HCT116 (cell line): ENCODE results near the gene LTB4R2. TPM values are rescaled to one million over a fixed set of nuclear protein-coding genes. Genes with fewer than 3 reads are reported as not detected.
A peak's percentile ranks its signal among the peaks of the same experiment; 100 is the strongest.

ENCODE experiments used
- ATAC-seq: fragments of 200-7000 bp; cut with Tn5 transposase; 2 replicates; pipeline ENCODE4 v1.9.1; 2020; ENCODE audit warnings: mild to moderate bottlenecking, moderate library complexity
- BruUV-seq: library from RNA; stranded (reverse); fragments of 400-500 nt; replicated peaks from 2 replicates; lab custom pipeline; 2021; lab: Mats Ljungman, UMichigan
- CTCF ChIA-PET: fragments of 300-600 bp; sonication (Branson Sonifier 250); formaldehyde crosslinking; loops from one replicate; lab custom pipeline; 2021; ENCODE audit warnings: antibody characterized with exemption; lab: Charles Lee
- POLR2A ChIA-PET: fragments of 300-600, 350-600 bp; sonication (Branson Sonifier 250); formaldehyde crosslinking; loops from one replicate; lab custom pipeline; 2021; ENCODE audit warnings: antibody characterized with exemption; lab: Charles Lee
- RAD21 ChIA-PET, 2 experiments: fragments of 300-600 bp; sonication (Branson Sonifier 250); formaldehyde crosslinking; loops; one replicate each; lab custom pipeline; 2023; ENCODE audit warnings: low total read pairs in 2 of 2; ENCODE audit not compliant: uncharacterized antibody in 2 of 2, unreplicated experiment in 2 of 2, low non-redundant PET in 1 of 2; lab: Charles Lee
- DNase-seq: peaks from one replicate; pipeline ENCODE4 v3.0.0-alpha.2; 2010; ENCODE audit warnings: low read depth, low spot score
- H2AFZ ChIP-seq: fragments of 200-600 bp; shearing (Covaris generic), sonication (generic); 2 replicates; pipeline ENCODE4 v1.6.1; 2017; ENCODE audit warnings: low read depth, mixed run types, mixed read lengths, antibody characterized with exemption, low read length; ENCODE audit not compliant: poor library complexity, severe bottlenecking
- H3K27ac ChIP-seq: 2 replicates; pipeline ENCODE4 v1.5.1; 2012; ENCODE audit warnings: low read depth, low read length
- H3K27me3 ChIP-seq: fragments of 200-600 bp; sonication (generic); 2 replicates; pipeline ENCODE4 v1.6.1; 2016; ENCODE audit warnings: mixed run types, low read length, mixed read lengths; ENCODE audit not compliant: insufficient read depth
- H3K36me3 ChIP-seq, 2 experiments: fragments of 200-500 bp in 1 of 2; fragments of 200-600 bp in 1 of 2; sonication (Bioruptor generic) in 1 of 2; sonication (generic) in 1 of 2; 2 replicates each; pipeline versions ENCODE4 v1.5.1 to v1.6.1; 2014 to 2016; ENCODE audit warnings: low read length in 2 of 2, inconsistent platforms in 1 of 2, mixed read lengths in 1 of 2, mixed run types in 1 of 2; ENCODE audit not compliant: insufficient read depth in 2 of 2, control insufficient read depth in 1 of 2
- H3K4me1 ChIP-seq, 2 experiments: fragments of 200-600 bp in 1 of 2; sonication (generic) in 1 of 2; 2 replicates each; pipeline versions ENCODE4 v1.5.1 to v1.6.1; 2012 to 2017; ENCODE audit warnings: low read length in 2 of 2, inconsistent platforms in 1 of 2, mild to moderate bottlenecking in 1 of 2, mixed read lengths in 1 of 2, mixed run types in 1 of 2, moderate library complexity in 1 of 2; ENCODE audit not compliant: insufficient read depth in 2 of 2, control insufficient read depth in 1 of 2
- H3K4me2 ChIP-seq: fragments of 200-600 bp; sonication (generic); 2 replicates; pipeline ENCODE4 v1.6.1; 2017; ENCODE audit warnings: mixed run types, low read length, mixed read lengths
- H3K4me3 ChIP-seq, 2 experiments: fragments of 200-600 bp in 1 of 2; sonication (generic) in 1 of 2; replicated peaks in 1 of 2; 2 replicates each; pipeline ENCODE4 v1.5.1; 2011 to 2016; ENCODE audit warnings: low read length in 2 of 2, control low read depth in 1 of 2, low read depth in 1 of 2, mild to moderate bottlenecking in 1 of 2, mixed read lengths in 1 of 2, mixed run types in 1 of 2
- H3K79me2 ChIP-seq: fragments of 200-600 bp; sonication (generic); 2 replicates; pipeline ENCODE4 v1.6.1; 2017; ENCODE audit warnings: mild to moderate bottlenecking, mixed run types, low read length, moderate library complexity, mixed read lengths; ENCODE audit not compliant: insufficient read depth
- H3K9ac ChIP-seq: fragments of 200-600 bp; sonication (generic); 2 replicates; pipeline ENCODE4 v1.6.1; 2016; ENCODE audit warnings: low read length, mixed read lengths
- H3K9me2 ChIP-seq: fragments of 200-600 bp; sonication (generic), shearing (Covaris generic); 2 replicates; pipeline ENCODE4 v1.6.1; 2017; ENCODE audit warnings: mixed run types, mild to moderate bottlenecking, moderate library complexity; ENCODE audit not compliant: insufficient read depth
- H3K9me3 ChIP-seq, 2 experiments: fragments of 200-500 bp in 1 of 2; fragments of 200-600 bp in 1 of 2; sonication (Bioruptor generic) in 1 of 2; sonication (generic) in 1 of 2; 2 replicates each; pipeline ENCODE4 v1.6.1; 2014 to 2017; ENCODE audit warnings: low read length in 2 of 2, mixed read lengths in 2 of 2, inconsistent platforms in 1 of 2, low read depth in 1 of 2, mild to moderate bottlenecking in 1 of 2, mixed run types in 1 of 2, moderate library complexity in 1 of 2; ENCODE audit not compliant: control insufficient read depth in 1 of 2, insufficient read depth in 1 of 2
- H4K20me1 ChIP-seq: fragments of 200-600 bp; sonication (generic), shearing (Covaris generic); 2 replicates; pipeline ENCODE4 v1.6.1; 2017; ENCODE audit warnings: mixed run types, mild to moderate bottlenecking, moderate library complexity; ENCODE audit not compliant: insufficient read depth
- CBX3 ChIP-seq: IDR thresholded peaks from 2 replicates; pipeline ENCODE4 v1.6.1; 2012; ENCODE audit warnings: low read depth
- CEBPB ChIP-seq: IDR thresholded peaks from 2 replicates; pipeline ENCODE4 v1.6.1; 2012; ENCODE audit warnings: low read depth
- CTCF ChIP-seq, 3 experiments: fragments of 200-600 bp in 1 of 3; sonication (generic) in 1 of 3; IDR thresholded peaks in 2 of 3; conservative IDR thresholded peaks in 1 of 3; 2 replicates each; pipeline ENCODE4 v1.5.1; 2012 to 2017; ENCODE audit warnings: low read depth in 2 of 3, low read length in 2 of 3, antibody characterized with exemption in 1 of 3, borderline replicate concordance in 1 of 3, control low read depth in 1 of 3, mild to moderate bottlenecking in 1 of 3, mixed read lengths in 1 of 3, mixed run types in 1 of 3, moderate library complexity in 1 of 3; ENCODE audit not compliant: insufficient read depth in 1 of 3
- ELF1 ChIP-seq: IDR thresholded peaks from 2 replicates; pipeline ENCODE4 v1.6.1; 2012; ENCODE audit warnings: low read depth, borderline replicate concordance
- EZH2phosphoT487 ChIP-seq: fragments of 200-600 bp; IDR thresholded peaks from 2 replicates; pipeline ENCODE4 v1.6.1; 2018; ENCODE audit warnings: antibody characterized with exemption, borderline replicate concordance
- FOSL1 ChIP-seq: IDR thresholded peaks from 2 replicates; pipeline ENCODE4 v1.6.1; 2012; ENCODE audit warnings: low read depth
- POLR2A ChIP-seq: IDR thresholded peaks from 2 replicates; pipeline ENCODE4 v1.7.0; 2011; ENCODE audit warnings: borderline replicate concordance; ENCODE audit not compliant: insufficient read depth, insufficient read length; ENCODE audit errors: extremely low read depth
- POLR2AphosphoS5 ChIP-seq: IDR thresholded peaks from 2 replicates; pipeline ENCODE4 v1.6.1; 2011; ENCODE audit warnings: mild to moderate bottlenecking, low read depth, low read length, moderate library complexity
- RAD21 ChIP-seq: IDR thresholded peaks from 2 replicates; pipeline ENCODE4 v1.6.1; 2012; ENCODE audit warnings: low read depth, mild to moderate bottlenecking
- REST ChIP-seq: IDR thresholded peaks from 2 replicates; pipeline ENCODE4 v1.6.1; 2012; ENCODE audit warnings: low read depth
- SIN3A ChIP-seq: IDR thresholded peaks from 2 replicates; pipeline ENCODE4 v1.6.1; 2012; ENCODE audit warnings: low read depth
- SP1 ChIP-seq: IDR thresholded peaks from 2 replicates; pipeline ENCODE4 v1.6.1; 2012; ENCODE audit warnings: low read depth
- SRF ChIP-seq: IDR thresholded peaks from 2 replicates; pipeline ENCODE4 v1.6.1; 2012; ENCODE audit warnings: low read depth
- TCF7L2 ChIP-seq: IDR thresholded peaks from 2 replicates; pipeline ENCODE4 v1.7.0; 2011; ENCODE audit warnings: borderline replicate concordance, inconsistent platforms; ENCODE audit not compliant: insufficient read depth, insufficient read length; ENCODE audit errors: extremely low read depth
- ZFX ChIP-seq: fragments of 450-650 bp; IDR thresholded peaks from 2 replicates; pipeline ENCODE4 v1.6.1; 2017
- ZNF274 ChIP-seq: fragments of 200-500 bp; sonication (Bioruptor generic); IDR thresholded peaks from 2 replicates; pipeline ENCODE4 v1.6.1; 2014; ENCODE audit warnings: mild to moderate bottlenecking, low read depth, low read length, inconsistent platforms
- intact Hi-C: fragments of 100-400 bp; cut with micrococcal nuclease; formaldehyde crosslinking; loops from 2 replicates; pipeline ENCODE4 v1.10.0; 2022
- total RNA-seq: library from RNA; stranded (reverse); gene quantifications from one replicate; pipeline ENCODE4 v1.2.1, GENCODE V29; 2021; ENCODE audit not compliant: unreplicated experiment

The LTB4R2 gene
- total RNA-seq, 1 experiment from 2014 or later = 15.4 TPM

- ChIA-PET POLR2A (interaction anchor here (3.7 kb wide), 1 partner anchor 54 kb away, joined by 30 read pairs; the partner anchor contains the start of gene TINF2), CTCF (interaction anchor here (1.2 to 4.7 kb wide), 9 partner anchors 11 to 243 kb away, joined by 3 to 71 read pairs (median 9); partner anchors contain the start of genes CIDEB, DCAF11, KHNYN and MDP1), RAD21 (interaction anchor here (0.6 to 1.5 kb wide), 2 partner anchors 23 to 54 kb away, joined by 4 to 7 read pairs; partner anchors contain the start of gene TINF2 (in 1 of the 2))
- no peaks in the 10 kb centered on the region for H4K20me1 ChIP-seq
- intact Hi-C loops = loop anchor here (1.0 to 10.0 kb wide), 6 partner anchors 53 to 312 kb away; partner anchors contain the start of genes DHRS4L2 and MDP1
- no TSS peak for BruUV-seq
- ATAC-seq (peak; percentile 56), DNase-seq (no peak)
- no peak overlapping the region for H3K4me3 ChIP-seq
- peaks cover 16 to 17% of the 10 kb centered on the region in 2 experiments for H3K36me3 ChIP-seq
- no peak overlapping the region for H2AFZ ChIP-seq
- H3K79me2 ChIP-seq = peaks cover 24% of the 10 kb centered on the region
- no peaks in the 10 kb centered on the region for H3K9me3 ChIP-seq
- H3K9me2 ChIP-seq = no peaks in the 10 kb centered on the region
- H3K27me3 ChIP-seq = no peaks in the 10 kb centered on the region
- TF ChIP-seq CBX3 (no peak), SRF (no peak), REST (no peak), SIN3A (no peak), RAD21 (peak; percentile 81), SP1 (no peak), CEBPB (no peak), ZFX (no peak), TCF7L2 (no peak), EZH2phosphoT487 (no peak), FOSL1 (no peak), ELF1 (no peak), ZNF274 (no peak), POLR2A (no peak), POLR2AphosphoS5 (0 out of 2 replicates have a peak, but pooled peaks have one; percentile 9), CTCF (IDR thresholded peaks at IDR 0.05 in 2 of 3, conservative IDR thresholded peaks at IDR 0.05 in 1 of 3; ENCODE audit: borderline replicate concordance in 1 of 3, insufficient read depth in 1 of 3, low read depth in 2 of 3, low read length in 2 of 3) (peak; percentile 77 to 89 (median 77))
- no peak overlapping the region for H3K4me2 ChIP-seq
- H3K27ac ChIP-seq = no peak overlapping the region
- H3K4me1 ChIP-seq = peaks cover 17 to 31% of the 10 kb centered on the region in 2 experiments
- H3K9ac ChIP-seq = no peak overlapping the region
Measured at GRCh38 chr14:24296341-24297157, 13.4 kb upstream of the LTB4R2 start.
